ENCODE data around the gene C20orf204.

GRCh38 chr20:64006902-64007301 lies 29.1 kb upstream of the C20orf204 start:
- TF ChIP-seq CTCF (conservative IDR thresholded peaks at IDR 0.05 in 1 of 2, IDR thresholded peaks at IDR 0.05 in 1 of 2; ENCODE audit: extremely low read depth in 1 of 2, insufficient read depth in 1 of 2, low read depth in 1 of 2, low read length in 2 of 2), result no peak
- TF ChIP-seq EZH2 (IDR thresholded peaks at IDR 0.05; ENCODE audit: borderline replicate concordance, low read length), result no peak
